HG03139 (cell line): Measurements from ENCODE around the gene UBR2.
"Not testable (repeated sequence)": the region's sequence is repeated elsewhere in the genome, so short reads cannot be mapped to it uniquely, and the experiment has no call there.

Experiments used
- ATAC-seq: cut with Tn5 transposase; IDR thresholded peaks from one replicate; pipeline ENCODE4 v1.9.1; 2021; ENCODE audit not compliant: unreplicated experiment

Gene UBR2

GRCh38 chr6:42690872-42691271, 127.0 kb downstream of the UBR2 start:
- ATAC-seq: no peak

GRCh38 chr6:42692137-42692911, 128.5 kb downstream of the UBR2 start:
- no peak for ATAC-seq

- no peak for ATAC-seq
Measured at GRCh38 chr6:42693725-42694323, 130.0 kb downstream of the UBR2 start.

GRCh38 chr6:42694586-42694985, 130.8 kb downstream of the UBR2 start:
- ATAC-seq: no peak

- no peak for ATAC-seq
Measured at GRCh38 chr6:42696526-42697267, 132.9 kb downstream of the UBR2 start.

GRCh38 chr6:42697268-42697655, 133.4 kb downstream of the UBR2 start:
- ATAC-seq: no peak

GRCh38 chr6:42698217-42698616, 134.4 kb downstream of the UBR2 start:
- ATAC-seq: no peak

GRCh38 chr6:42702200-42702599, 138.4 kb downstream of the UBR2 start:
- no peak for ATAC-seq

- not testable (repeated sequence) for ATAC-seq
Measured at GRCh38 chr6:42702786-42703185, 139.0 kb downstream of the UBR2 start.

- ATAC-seq: no peak
Measured at GRCh38 chr6:42704251-42704936, 140.6 kb downstream of the UBR2 start.

GRCh38 chr6:42704937-42705374, 141.1 kb downstream of the UBR2 start:
- no peak for ATAC-seq

- no peak for ATAC-seq
Measured at GRCh38 chr6:42707595-42707994, 143.8 kb downstream of the UBR2 start.

- ATAC-seq: no peak
Measured at GRCh38 chr6:42708096-42708495, 144.3 kb downstream of the UBR2 start.

GRCh38 chr6:42709871-42710270, 146.0 kb downstream of the UBR2 start:
- ATAC-seq: no peak

- no peak for ATAC-seq
Measured at GRCh38 chr6:42710316-42710715, 146.5 kb downstream of the UBR2 start.

GRCh38 chr6:42711930-42712329, 148.1 kb downstream of the UBR2 start:
- ATAC-seq: no peak

GRCh38 chr6:42714098-42714761, 150.4 kb downstream of the UBR2 start:
- no peak for ATAC-seq

- ATAC-seq: no peak
Measured at GRCh38 chr6:42715871-42716270, 152.0 kb downstream of the UBR2 start.

- ATAC-seq: no peak
Measured at GRCh38 chr6:42720739-42721138, 156.9 kb downstream of the UBR2 start.

GRCh38 chr6:42722497-42722896, 158.7 kb downstream of the UBR2 start, which contains the start of gene PRPH2:
PRPH2 (minus strand) TSS chr6:42722597; CDS start chr6:42722334, 263 bp downstream.
- ATAC-seq: no peak

GRCh38 chr6:42724825-42725224, 161.0 kb downstream of the UBR2 start:
- no peak for ATAC-seq
